GM12878 (cell line): ENCODE data around the gene UBE2E2. TPM values are rescaled to one million over a fixed set of nuclear protein-coding genes. Genes with fewer than 3 reads are reported as not detected.

Experiments
- ATAC-seq: fragments of 200-7000 bp; cut with Tn5 transposase; 3 replicates; pipeline ENCODE4 v1.9.1; 2020; ENCODE audit warnings: mild to moderate bottlenecking, moderate library complexity
- BruUV-seq: library from RNA; stranded (reverse); fragments of 400-500 nt; replicated peaks from 2 replicates; lab custom pipeline; 2021; lab: Mats Ljungman, UMichigan
- CTCF ChIA-PET: fragments of 300-600 bp; sonication (Branson Sonifier 250); formaldehyde crosslinking; extraction: SDS; loops from one replicate; lab custom pipeline; 2021; ENCODE audit warnings: inconsistent platforms; lab: Yijun Ruan, JAX
- POLR2A ChIA-PET: fragments of 350-600 bp; formaldehyde crosslinking; extraction: SDS; loops from one replicate; lab custom pipeline; 2021; ENCODE audit warnings: inconsistent platforms; lab: Charles Lee
- RAD21 ChIA-PET: fragments of 300-600 bp; sonication (Branson Sonifier 250); formaldehyde crosslinking; loops from one replicate; lab custom pipeline; 2023; ENCODE audit warnings: antibody characterized with exemption; ENCODE audit not compliant: unreplicated experiment; lab: Charles Lee
- SMC1A ChIA-PET: fragments of 300-600 bp; sonication (Branson Sonifier 250); formaldehyde crosslinking; loops from one replicate; lab custom pipeline; 2023; ENCODE audit not compliant: unreplicated experiment, uncharacterized antibody; lab: Charles Lee
- DNase-seq: peaks from one replicate; pipeline ENCODE4 v3.0.0-alpha.2; 2011; ENCODE audit warnings: low read depth, low spot score
- FAIRE-seq: peaks from 3 replicates; lab custom pipeline; 2011; peaks lifted over from hg19 to GRCh38; lab: Jason Lieb, UNC
- H2AFZ ChIP-seq: 2 replicates; pipeline ENCODE4 v1.6.0; 2011; ENCODE audit warnings: low read depth, low read length, control low read depth; ENCODE audit not compliant: control insufficient read depth
- H3K27ac ChIP-seq: 2 replicates; pipeline ENCODE4 v1.5.1; 2011; ENCODE audit warnings: control low read depth; ENCODE audit not compliant: control insufficient read depth, insufficient read depth
- H3K27me3 ChIP-seq, 2 experiments: replicated peaks in 1 of 2; 2 replicates each; pipeline versions ENCODE4 v1.6.0 to v1.6.1; 2011; ENCODE audit warnings: low read length in 1 of 2; ENCODE audit not compliant: control insufficient read depth in 2 of 2, insufficient read depth in 2 of 2
- H3K36me3 ChIP-seq, 2 experiments: 2 replicates each; pipeline ENCODE4 v1.5.1; 2011; ENCODE audit warnings: low read length in 1 of 2; ENCODE audit not compliant: control insufficient read depth in 2 of 2, insufficient read depth in 2 of 2
- H3K4me1 ChIP-seq: 2 replicates; pipeline ENCODE4 v1.6.1; 2011; ENCODE audit warnings: mild to moderate bottlenecking, low read length, moderate library complexity, mixed read lengths; ENCODE audit not compliant: control insufficient read depth, insufficient read depth
- H3K4me2 ChIP-seq: 2 replicates; pipeline ENCODE4 v1.6.0; 2011; ENCODE audit warnings: control low read depth; ENCODE audit not compliant: control insufficient read depth, insufficient read depth
- H3K4me3 ChIP-seq: fragments of 200-600 bp; sonication (generic); 2 replicates; pipeline ENCODE4 v1.5.1; 2016
- H3K79me2 ChIP-seq: 2 replicates; pipeline ENCODE4 v1.6.0; 2011; ENCODE audit warnings: low read length; ENCODE audit not compliant: control insufficient read depth, insufficient read depth
- H3K9ac ChIP-seq: 2 replicates; pipeline ENCODE4 v1.8.0; 2011; ENCODE audit warnings: low read length, control low read depth, mixed read lengths; ENCODE audit not compliant: control insufficient read depth, insufficient read depth
- H3K9me3 ChIP-seq: replicated peaks from 3 replicates; pipeline ENCODE4 v1.5.1; 2011; ENCODE audit warnings: mild to moderate bottlenecking, low read length; ENCODE audit not compliant: control insufficient read depth, insufficient read depth
- H4K20me1 ChIP-seq: 2 replicates; pipeline ENCODE4 v1.6.0; 2011; ENCODE audit not compliant: control insufficient read depth, insufficient read depth
- ASH2L ChIP-seq: fragments of 300-600, 200-600 bp; sonication (generic); IDR thresholded peaks from 2 replicates; pipeline ENCODE4 v1.6.1; 2017; ENCODE audit warnings: low read depth, mild to moderate bottlenecking, borderline replicate concordance
- BMI1 ChIP-seq: fragments of 450-650 bp; IDR thresholded peaks from 2 replicates; pipeline ENCODE4 v1.6.1; 2016; ENCODE audit warnings: mild to moderate bottlenecking, moderate library complexity, borderline replicate concordance
- BRCA1 ChIP-seq: IDR thresholded peaks from 2 replicates; pipeline ENCODE4 v1.6.1; 2011; ENCODE audit warnings: low read depth, low read length, improper control_type of control experiment
- CREB1 ChIP-seq: IDR thresholded peaks from 2 replicates; pipeline ENCODE4 v1.6.1; 2012; ENCODE audit warnings: low read depth, mild to moderate bottlenecking, inconsistent platforms
- CTCF ChIP-seq, 3 experiments: IDR thresholded peaks in 2 of 3; conservative IDR thresholded peaks in 1 of 3; 2 replicates each; pipeline ENCODE4 v1.5.1; 2011; ENCODE audit warnings: low read depth in 3 of 3, low read length in 3 of 3, mild to moderate bottlenecking in 3 of 3, control low read depth in 2 of 3, moderate library complexity in 2 of 3, inconsistent platforms in 1 of 3, mixed read lengths in 1 of 3; ENCODE audit not compliant: control insufficient read depth in 2 of 3, insufficient read depth in 1 of 3; ENCODE audit errors: extremely low read depth in 1 of 3
- SREBF1 ChIP-seq: IDR thresholded peaks from 2 replicates; pipeline ENCODE4 v1.6.1; 2012; ENCODE audit warnings: mild to moderate bottlenecking, low read length
- TBL1XR1 ChIP-seq: IDR thresholded peaks from 2 replicates; pipeline ENCODE4 v1.6.1; 2012; ENCODE audit warnings: low read depth, low read length, improper control_type of control experiment
- WRNIP1 ChIP-seq: IDR thresholded peaks from 2 replicates; pipeline ENCODE4 v1.6.1; 2011; ENCODE audit warnings: low read depth, low read length, improper control_type of control experiment, borderline replicate concordance
- ZNF217 ChIP-seq: fragments of 450-650 bp; IDR thresholded peaks from 2 replicates; pipeline ENCODE4 v1.6.1; 2017; ENCODE audit warnings: antibody characterized with exemption, mild to moderate bottlenecking
- WGBS: methylation state at CpG from one replicate; pipeline ENCODE4 v1.1.6; 2016; ENCODE audit warnings: low lambda C conversion rate; ENCODE audit not compliant: insufficient replicate concordance, insufficient coverage; ENCODE audit errors: missing lambda C conversion rate; 5-methylcytosine and 5-hydroxymethylcytosine counted together
- in situ Hi-C: fragments of 300-500 bp; cut with MboI; formaldehyde crosslinking; loops from 9 replicates; pipeline ENCODE4 v1.14.3; 2018; ENCODE audit warnings: mixed read lengths
- intact Hi-C: fragments of 100-400 bp; cut with micrococcal nuclease; formaldehyde crosslinking; loops from one replicate; pipeline ENCODE4 v1.14.2; 2022; ENCODE audit not compliant: unreplicated experiment
- polyA plus RNA-seq, 11 experiments: library from polyadenylated mRNA; depleted of rRNA in 4 of 11; unstranded in 6 of 11; stranded (reverse) in 5 of 11; fragments of >200 nt; fragmentation: Nextera tagmentation in 4 of 11; fragmentation: Illumina TruSeq in 1 of 11; extraction: Ambion mirVana in 4 of 11; extraction: Trizol in 1 of 11; gene quantifications; 1 replicate in 1 of 11; 2 replicates in 10 of 11; pipeline versions ENCODE4 v1.2.1 to v1.2.3, GENCODE V29; 2011 to 2016; ENCODE audit warnings: inconsistent platforms in 2 of 11, missing spikeins in 2 of 11, low read depth in 1 of 11
- total RNA-seq, 4 experiments: library from RNA; depleted of rRNA in 3 of 4; stranded (reverse); fragments of >200 nt in 3 of 4; fragmentation: Illumina TruSeq in 1 of 4; extraction: Trizol in 1 of 4; gene quantifications; 2 replicates each; pipeline versions ENCODE4 v1.2.1 to v1.2.3, GENCODE V29; 2013 to 2021
- TF ChIP-seq, protein P1 (sequence below): fragments of 450-650 bp; IDR thresholded peaks from 2 replicates; pipeline ENCODE4 v1.6.1; 2017; ENCODE audit warnings: mild to moderate bottlenecking, moderate library complexity

UBE2E2 gene
- total and polyA plus RNA-seq, 10 of the 15 experiments (the other 5 are each of a cell fraction or from before 2014, with no cell fraction given) = 8.7 to 71.0 (median 36.4) TPM

GRCh38 chr3:23368731-23369130 is 165.6 kb downstream of the UBE2E2 start:
- Histone ChIP-seq H3K9me3 (no peaks in the 10 kb centered on the region; the same call in 1 of the 3 replicates), H3K36me3 (no peaks in the 10 kb centered on the region; a peak in 1 of 4 replicates), H3K4me1 (no peaks in the 10 kb centered on the region), H3K79me2 (no peaks in the 10 kb centered on the region), H3K9ac (no peak overlapping the region), H2AFZ (no peak overlapping the region), H3K27me3 (no peaks in the 10 kb centered on the region), H4K20me1 (no peaks in the 10 kb centered on the region), H3K4me3 (no peak overlapping the region), H3K27ac (no peak overlapping the region), H3K4me2 (no peak overlapping the region)
- RAD21 ChIA-PET = interaction anchor here (0.5 to 1.5 kb wide), 2 partner anchors 9 to 546 kb away, joined by 3 to 5 read pairs; no protein-coding TSS in a partner anchor
- intact Hi-C loops (no loop called here), in situ Hi-C loops (no loop called here)
- FAIRE-seq (no peak), DNase-seq (no peak), ATAC-seq (no peak)
- SMC1A ChIA-PET = interaction anchor here (0.9 to 1.7 kb wide), 3 partner anchors 9 to 11 kb away, joined by 3 to 9 read pairs (median 4); no protein-coding TSS in a partner anchor
- WGBS = 100% methylated on average over 1 of the region's 1 CpG
- POLR2A ChIA-PET = interaction anchor here (1.3 kb wide), 1 partner anchor 10 kb away, joined by 3 read pairs; no protein-coding TSS in a partner anchor
- TF ChIP-seq CTCF (IDR thresholded peaks at IDR 0.05 in 2 of 3, conservative IDR thresholded peaks at IDR 0.05 in 1 of 3; ENCODE audit: control insufficient read depth in 2 of 3, extremely low read depth in 1 of 3, insufficient read depth in 1 of 3, low read depth in 3 of 3, low read length in 3 of 3) (no peak), TBL1XR1 (no peak), BMI1 (no peak), BRCA1 (no peak), ZNF217 (no peak), SREBF1 (no peak), CREB1 (no peak), ASH2L (no peak), WRNIP1 (no peak)
- TF ChIP-seq, protein P1, sequence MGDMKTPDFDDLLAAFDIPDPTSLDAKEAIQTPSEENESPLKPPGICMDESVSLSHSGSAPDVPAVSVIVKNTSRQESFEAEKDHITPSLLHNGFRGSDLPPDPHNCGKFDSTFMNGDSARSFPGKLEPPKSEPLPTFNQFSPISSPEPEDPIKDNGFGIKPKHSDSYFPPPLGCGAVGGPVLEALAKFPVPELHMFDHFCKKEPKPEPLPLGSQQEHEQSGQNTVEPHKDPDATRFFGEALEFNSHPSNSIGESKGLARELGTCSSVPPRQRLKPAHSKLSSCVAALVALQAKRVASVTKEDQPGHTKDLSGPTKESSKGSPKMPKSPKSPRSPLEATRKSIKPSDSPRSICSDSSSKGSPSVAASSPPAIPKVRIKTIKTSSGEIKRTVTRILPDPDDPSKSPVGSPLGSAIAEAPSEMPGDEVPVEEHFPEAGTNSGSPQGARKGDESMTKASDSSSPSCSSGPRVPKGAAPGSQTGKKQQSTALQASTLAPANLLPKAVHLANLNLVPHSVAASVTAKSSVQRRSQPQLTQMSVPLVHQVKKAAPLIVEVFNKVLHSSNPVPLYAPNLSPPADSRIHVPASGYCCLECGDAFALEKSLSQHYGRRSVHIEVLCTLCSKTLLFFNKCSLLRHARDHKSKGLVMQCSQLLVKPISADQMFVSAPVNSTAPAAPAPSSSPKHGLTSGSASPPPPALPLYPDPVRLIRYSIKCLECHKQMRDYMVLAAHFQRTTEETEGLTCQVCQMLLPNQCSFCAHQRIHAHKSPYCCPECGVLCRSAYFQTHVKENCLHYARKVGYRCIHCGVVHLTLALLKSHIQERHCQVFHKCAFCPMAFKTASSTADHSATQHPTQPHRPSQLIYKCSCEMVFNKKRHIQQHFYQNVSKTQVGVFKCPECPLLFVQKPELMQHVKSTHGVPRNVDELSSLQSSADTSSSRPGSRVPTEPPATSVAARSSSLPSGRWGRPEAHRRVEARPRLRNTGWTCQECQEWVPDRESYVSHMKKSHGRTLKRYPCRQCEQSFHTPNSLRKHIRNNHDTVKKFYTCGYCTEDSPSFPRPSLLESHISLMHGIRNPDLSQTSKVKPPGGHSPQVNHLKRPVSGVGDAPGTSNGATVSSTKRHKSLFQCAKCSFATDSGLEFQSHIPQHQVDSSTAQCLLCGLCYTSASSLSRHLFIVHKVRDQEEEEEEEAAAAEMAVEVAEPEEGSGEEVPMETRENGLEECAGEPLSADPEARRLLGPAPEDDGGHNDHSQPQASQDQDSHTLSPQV = no peak
- BruUV-seq = no TSS peak
- CTCF ChIA-PET = interaction anchor here (2.4 kb wide), 1 partner anchor 8 kb away, joined by 6 read pairs; no protein-coding TSS in a partner anchor
